Heart left ventricle (tissue), 16 donors: ENCODE measurements around the gene TPX2. TPM values are rescaled to one million over a fixed set of nuclear protein-coding genes. Genes with fewer than 3 reads are reported as not detected.

Source experiments
- ATAC-seq, 4 donors: fragments of 200-7000 bp; cut with Tn5 transposase; one replicate each; pipeline ENCODE4 v1.9.1; 2020 to 2022; ENCODE audit warnings: moderate library complexity in 4 of 4, mild to moderate bottlenecking in 3 of 4, moderate number of reproducible peaks in 1 of 4
- DNase-seq, 5 donors: peaks; one replicate each; pipeline ENCODE4 v3.0.0-alpha.2; 2020
- H3K27ac ChIP-seq, 12 donors: fragments of 200-600 bp; sonication (generic) in 4 of 12; one replicate each; pipeline versions ENCODE4 v1.5.0 to v1.8.0; 2016 to 2022; ENCODE audit warnings: mild to moderate bottlenecking in 2 of 12
- H3K27me3 ChIP-seq, 9 donors: fragments of 200-600 bp; sonication (generic) in 2 of 9; one replicate each; pipeline versions ENCODE4 v1.5.1 to v1.8.0; 2016 to 2022; ENCODE audit warnings: mild to moderate bottlenecking in 3 of 9
- H3K36me3 ChIP-seq, 9 donors: fragments of 200-600 bp; sonication (generic) in 2 of 9; one replicate each; pipeline versions ENCODE4 v1.5.0 to v1.8.0; 2018 to 2022; ENCODE audit warnings: mild to moderate bottlenecking in 2 of 9
- H3K4me1 ChIP-seq, 12 donors: fragments of 200-600 bp; sonication (generic) in 4 of 12; one replicate each; pipeline versions ENCODE4 v1.5.0 to v1.8.0; 2016 to 2022; ENCODE audit warnings: mild to moderate bottlenecking in 3 of 12
- H3K4me3 ChIP-seq, 12 donors: fragments of 200-600 bp; sonication (generic) in 4 of 12; one replicate each; pipeline versions ENCODE4 v1.5.0 to v1.8.0; 2017 to 2022; ENCODE audit warnings: mild to moderate bottlenecking in 9 of 12, moderate library complexity in 4 of 12
- H3K9me3 ChIP-seq, 12 donors: fragments of 200-600 bp; sonication (generic) in 4 of 12; one replicate each; pipeline versions ENCODE4 v1.5.0 to v1.8.0; 2016 to 2022; ENCODE audit warnings: mild to moderate bottlenecking in 1 of 12
- POLR2A ChIP-seq, 2 donors: fragments of 450-650 bp; IDR thresholded peaks; one replicate each; pipeline ENCODE4 v1.6.1; 2017; ENCODE audit warnings: antibody characterized with exemption in 2 of 2, mild to moderate bottlenecking in 2 of 2, moderate library complexity in 2 of 2
- WGBS, 4 donors: extraction: QIAGEN DNeasy Blood & Tissue Kit in 2 of 4; methylation state at CpG; one replicate each; pipeline versions ENCODE4 v1.1.5 to v1.1.7; 2013 to 2018; 5-methylcytosine and 5-hydroxymethylcytosine counted together
- intact Hi-C, 10 donors: fragments of 100-400 bp; cut with DNase I; formaldehyde crosslinking; loops; one replicate each; pipeline versions ENCODE4 v1.11.1 to v1.14.2; 2022
- polyA plus RNA-seq, 2 donors: library from polyadenylated mRNA; stranded (reverse); fragments of 200-250 nt; gene quantifications; one replicate each; pipeline ENCODE4 v1.2.3, GENCODE V29; 2013
- total RNA-seq, 9 donors: library from RNA; depleted of rRNA in 2 of 9; stranded (reverse); fragments of >200 nt in 2 of 9; fragmentation: NEBNext Ultra II Directional in 3 of 9; extraction: Animal tissue kit (Norgen Biotek cat#: 25700) in 3 of 9; gene quantifications; one replicate each; pipeline versions ENCODE4 v1.1.0 to v1.2.4, GENCODE V29; 2016 to 2023
- TF ChIP-seq, protein P1 (sequence below), 12 donors: fragments of 200-600 bp; sonication (generic) in 4 of 12; IDR thresholded peaks; one replicate each; pipeline versions ENCODE4 v1.5.0 to v1.8.0; 2018 to 2022; ENCODE audit warnings: antibody characterized with exemption in 12 of 12, mild to moderate bottlenecking in 5 of 12
- donor health status: ischemic (EF 13 %, LVEDD 7.1; RV severe dilation, severe dysfunction).
- donor health status: healthy with polysubstance abuse.
- donor health status: DM: no; HTN: yes; CAD: no.
- donor health status: DM: no; HTN: no; CAD: no.
- donor health status: ischemic (EF 25% LVEDD 6.9; RV normal size, moderate dysfunction).
- donor health status: ischemic (EF 25% LVEDD 5.7; RV mildly dilated, moderate dysfunction).
- donor health status: healthy.
- donor health status: DM: yes; HTN: yes; CAD: no.
- donor health status: ischemic (EF 35%, LVEDD 5.7; RV mildly dilated, moderate dysfunction).
- donor health status: nonischemic (EF 11% LVEDD 7.7; RV severe dilation, severe dysfunction).
- donor health status: DM: yes; HTN: yes; CAD: no.
- donor health status: PGD.
- donor health status: ischemic (EF 29% LVEDD 5.4; RV normal size, mild dysfunction).
- donor health status: nonischemic (EF 23%, LVEDD 6.1; RV moderate dilation, normal function).

Gene TPX2
- total and polyA plus RNA-seq, 11 donors, result 0.04 to 15.2 (median 0.77) TPM

DNA sequence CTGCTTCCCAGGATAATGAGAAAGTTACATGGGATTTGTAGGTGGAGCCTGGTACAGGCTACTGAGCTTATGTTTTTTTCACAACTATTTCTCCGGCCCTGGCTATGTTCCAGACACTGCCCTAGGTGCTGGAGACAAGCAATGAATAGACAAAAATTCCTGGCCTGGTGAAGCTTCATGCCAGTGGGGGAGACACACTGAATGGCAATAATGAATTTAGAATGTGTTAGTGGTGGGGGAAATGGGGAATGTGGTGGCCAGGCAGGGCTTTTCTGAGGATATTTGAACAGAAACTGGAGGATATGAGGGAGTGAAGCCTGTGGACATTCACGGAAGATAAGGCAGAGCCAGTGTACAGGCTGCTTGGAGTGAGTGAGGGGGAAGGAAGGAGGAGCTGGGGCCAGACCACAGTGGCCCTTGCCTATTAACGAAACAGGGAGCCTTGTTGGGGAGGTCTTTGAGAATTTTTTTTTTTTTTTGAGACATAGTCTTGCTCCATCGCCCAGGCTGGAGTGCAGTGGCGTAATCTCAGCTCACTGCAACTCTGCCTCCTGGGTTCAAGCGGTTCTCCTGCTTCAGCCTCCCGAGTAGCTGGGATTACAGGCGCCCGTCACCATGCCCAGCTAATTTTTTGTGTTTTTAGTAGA, 99.7 kb downstream of the TPX2 start:
- H3K27ac ChIP-seq, result peak overlapping the region in 9 of 12 donors; percentile 20 to 89 (median 65)

GRCh38 chr20:31839782-31840487, 100.8 kb downstream of the TPX2 start:
- Histone ChIP-seq H3K27ac (peak overlapping the region in 4 of 12 donors; percentile 84 to 89 (median 86)), H3K4me3 (no peak overlapping the region), H3K36me3 (no peaks in the 10 kb centered on the region), H3K4me1 (peaks cover 0 to 95% (median 49%) of the 10 kb centered on the region in 12 donors), H3K9me3 (no peaks in the 10 kb centered on the region), H3K27me3 (no peaks in the 10 kb centered on the region)
- DNase-seq (no peak), ATAC-seq (no peak)
- intact Hi-C loops, result loop anchor here in 1 of 10 donors (10.0 kb wide), 1 partner anchor 615 kb away; no protein-coding TSS in a partner anchor
- TF ChIP-seq, protein P1, sequence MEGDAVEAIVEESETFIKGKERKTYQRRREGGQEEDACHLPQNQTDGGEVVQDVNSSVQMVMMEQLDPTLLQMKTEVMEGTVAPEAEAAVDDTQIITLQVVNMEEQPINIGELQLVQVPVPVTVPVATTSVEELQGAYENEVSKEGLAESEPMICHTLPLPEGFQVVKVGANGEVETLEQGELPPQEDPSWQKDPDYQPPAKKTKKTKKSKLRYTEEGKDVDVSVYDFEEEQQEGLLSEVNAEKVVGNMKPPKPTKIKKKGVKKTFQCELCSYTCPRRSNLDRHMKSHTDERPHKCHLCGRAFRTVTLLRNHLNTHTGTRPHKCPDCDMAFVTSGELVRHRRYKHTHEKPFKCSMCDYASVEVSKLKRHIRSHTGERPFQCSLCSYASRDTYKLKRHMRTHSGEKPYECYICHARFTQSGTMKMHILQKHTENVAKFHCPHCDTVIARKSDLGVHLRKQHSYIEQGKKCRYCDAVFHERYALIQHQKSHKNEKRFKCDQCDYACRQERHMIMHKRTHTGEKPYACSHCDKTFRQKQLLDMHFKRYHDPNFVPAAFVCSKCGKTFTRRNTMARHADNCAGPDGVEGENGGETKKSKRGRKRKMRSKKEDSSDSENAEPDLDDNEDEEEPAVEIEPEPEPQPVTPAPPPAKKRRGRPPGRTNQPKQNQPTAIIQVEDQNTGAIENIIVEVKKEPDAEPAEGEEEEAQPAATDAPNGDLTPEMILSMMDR (IDR thresholded peaks at IDR 0.05), result no peak
- TF ChIP-seq POLR2A (IDR thresholded peaks at IDR 0.05), result no peak
- WGBS, 4 donors, result 70 to 75% (median 73%) methylated on average over 5 of the region's 5 CpGs

More for the DNA sequence above, 99.7 kb downstream of the TPX2 start:
- intact Hi-C loops, result loop anchor here in 1 of 10 donors (10.0 kb wide), 1 partner anchor 616 kb away; no protein-coding TSS in a partner anchor
- Histone ChIP-seq H3K4me3 (no peak overlapping the region), H3K36me3 (no peaks in the 10 kb centered on the region), H3K27me3 (no peaks in the 10 kb centered on the region), H3K9me3 (no peaks in the 10 kb centered on the region), H3K4me1 (peaks cover 0 to 94% (median 51%) of the 10 kb centered on the region in 12 donors)
- DNase-seq (no peak), ATAC-seq (no peak)
- 76 to 84% (median 81%) methylated on average over 9 of the region's 9 CpGs for WGBS, 4 donors
- TF ChIP-seq POLR2A (IDR thresholded peaks at IDR 0.05), result no peak
- TF ChIP-seq, protein P1 (IDR thresholded peaks at IDR 0.05), result no peak

- WGBS, 4 donors, result 68 to 78% (median 75%) methylated on average over 14 to 15 of the region's 15 CpGs
- ATAC-seq, result no peak
- peak overlapping the region in 1 of 12 donors; percentile 66 for H3K4me3 ChIP-seq
- peak overlapping the region in 10 of 12 donors; percentile 22 to 89 (median 79) for H3K27ac ChIP-seq
- H3K9me3 ChIP-seq, result no peaks in the 10 kb centered on the region
- no peaks in the 10 kb centered on the region for H3K36me3 ChIP-seq
- H3K27me3 ChIP-seq, result no peaks in the 10 kb centered on the region
- TF ChIP-seq POLR2A (IDR thresholded peaks at IDR 0.05), result no peak
- TF ChIP-seq, protein P1 (IDR thresholded peaks at IDR 0.05), result no peak
- no peak for DNase-seq
- intact Hi-C loops, result no loop called here
- peaks cover 0 to 92% (median 42%) of the 10 kb centered on the region in 12 donors for H3K4me1 ChIP-seq
Observed at GRCh38 chr20:31840906-31841816, 102.1 kb downstream of the TPX2 start.
